GM18505 (cell line): ENCODE results near the gene LPAR1.

ENCODE experiments used
- ATAC-seq: cut with Tn5 transposase; IDR thresholded peaks from one replicate; pipeline ENCODE4 v1.9.1; 2021; ENCODE audit not compliant: unreplicated experiment
- POLR2A ChIP-seq: IDR thresholded peaks from 4 replicates; pipeline ENCODE4 v1.6.1; 2011; ENCODE audit warnings: borderline replicate concordance; ENCODE audit not compliant: insufficient read depth, insufficient read length; ENCODE audit errors: extremely low read depth

Gene LPAR1

GRCh38 chr9:111005746-111006470, 32.4 kb downstream of the LPAR1 start:
- ATAC-seq = no peak
- TF ChIP-seq POLR2A = no peak

- no peak for ATAC-seq
- TF ChIP-seq POLR2A = no peak
These were observed 33.3 kb downstream of the LPAR1 start for GRCh38 chr9:111004936-111005335.

GRCh38 chr9:111003182-111003581, 35.1 kb downstream of the LPAR1 start:
- no peak for ATAC-seq
- no peak for TF ChIP-seq POLR2A

- TF ChIP-seq POLR2A = no peak
- no peak for ATAC-seq
These were observed 36.7 kb downstream of the LPAR1 start for GRCh38 chr9:111001526-111001925.

GRCh38 chr9:111000202-111000601, 38.1 kb downstream of the LPAR1 start:
- TF ChIP-seq POLR2A = no peak
- ATAC-seq = no peak

- ATAC-seq = no peak
These were observed 38.9 kb downstream of the LPAR1 start for GRCh38 chr9:110999379-110999778.

GRCh38 chr9:110997847-110998246, 40.4 kb downstream of the LPAR1 start:
- TF ChIP-seq POLR2A = no peak
- ATAC-seq = no peak

More at GRCh38 chr9:110999379-110999778, 38.9 kb downstream of the LPAR1 start:
- TF ChIP-seq POLR2A = no peak

- TF ChIP-seq POLR2A = no peak
- ATAC-seq = no peak
These were observed 41.6 kb downstream of the LPAR1 start for GRCh38 chr9:110996436-110997220.

- no peak for ATAC-seq
- no peak for TF ChIP-seq POLR2A
These were observed 42.6 kb downstream of the LPAR1 start for GRCh38 chr9:110995420-110996340.

- no peak for TF ChIP-seq POLR2A
- no peak for ATAC-seq
These were observed 43.5 kb downstream of the LPAR1 start for GRCh38 chr9:110994771-110995241.

GRCh38 chr9:110990481-110990880, 47.8 kb downstream of the LPAR1 start:
- ATAC-seq = no peak
- TF ChIP-seq POLR2A = no peak

- ATAC-seq = no peak
- TF ChIP-seq POLR2A = no peak
These were observed 51.7 kb downstream of the LPAR1 start for GRCh38 chr9:110986529-110986928.

- ATAC-seq = no peak
- no peak for TF ChIP-seq POLR2A
These were observed 53.3 kb downstream of the LPAR1 start for GRCh38 chr9:110984890-110985437.
